SU-DHL-6 (cell line): ENCODE results near the gene CHST15.

Experiments used
- H2AFZ ChIP-seq: fragments of 200-600 bp; sonication (generic); 2 replicates; pipeline ENCODE4 v1.6.1; 2014; ENCODE audit warnings: low read depth, mild to moderate bottlenecking, moderate library complexity, mixed read lengths, antibody characterized with exemption, low read length; ENCODE audit not compliant: severe bottlenecking
- H3F3A ChIP-seq: fragments of 200-600 bp; shearing (Covaris generic); 2 replicates; pipeline ENCODE4 v1.6.0; 2016; ENCODE audit warnings: antibody characterized with exemption, mild to moderate bottlenecking; ENCODE audit not compliant: insufficient read depth
- H3K27ac ChIP-seq: fragments of 200-600 bp; sonication (generic); 2 replicates; pipeline ENCODE4 v1.5.1; 2016; ENCODE audit warnings: low read depth, mild to moderate bottlenecking, low read length, moderate library complexity, mixed read lengths
- H3K27me3 ChIP-seq: fragments of 200-600 bp; sonication (generic), shearing (Covaris generic); 2 replicates; pipeline ENCODE4 v1.6.0; 2014; ENCODE audit warnings: mild to moderate bottlenecking, low read length
- H3K36me3 ChIP-seq: fragments of 200-600 bp; sonication (generic); 2 replicates; pipeline ENCODE4 v1.6.1; 2014; ENCODE audit warnings: mild to moderate bottlenecking, low read length, mixed read lengths
- H3K4me2 ChIP-seq: fragments of 300-600, 200-600 bp; shearing (Covaris generic), sonication (generic); 2 replicates; pipeline ENCODE4 v1.6.0; 2014; ENCODE audit warnings: low read length, low read depth, mild to moderate bottlenecking; ENCODE audit not compliant: poor library complexity, severe bottlenecking
- H3K4me3 ChIP-seq: fragments of 200-600 bp; sonication (generic); 2 replicates; pipeline ENCODE4 v1.5.1; 2014; ENCODE audit warnings: antibody characterized with exemption, low read length, mild to moderate bottlenecking, mixed read lengths; ENCODE audit not compliant: insufficient read depth, poor library complexity, severe bottlenecking
- H3K79me2 ChIP-seq: fragments of 200-600 bp; sonication (generic); 2 replicates; pipeline ENCODE4 v1.6.1; 2014; ENCODE audit warnings: mild to moderate bottlenecking, low read length, moderate library complexity; ENCODE audit not compliant: insufficient read depth
- H3K9ac ChIP-seq: fragments of 200-600 bp; sonication (generic); 2 replicates; pipeline ENCODE4 v1.7.0; 2014; ENCODE audit warnings: mild to moderate bottlenecking, low read length
- H3K9me2 ChIP-seq: fragments of 200-600 bp; sonication (generic); replicated peaks from 2 replicates; pipeline ENCODE4 v1.6.1; 2014; ENCODE audit warnings: low read length; ENCODE audit not compliant: insufficient read depth
- H3K9me3 ChIP-seq: fragments of 200-600 bp; sonication (generic); 2 replicates; pipeline ENCODE4 v1.6.1; 2014; ENCODE audit warnings: low read length, mixed read lengths; ENCODE audit not compliant: insufficient read depth
- H4K20me1 ChIP-seq: fragments of 200-600 bp; sonication (generic); 2 replicates; pipeline ENCODE4 v1.6.1; 2014; ENCODE audit warnings: low read depth, mild to moderate bottlenecking, antibody characterized with exemption, low read length, moderate library complexity, mixed read lengths
- CTCF ChIP-seq: fragments of 200-600 bp; sonication (generic); IDR thresholded peaks from one replicate; pipeline ENCODE4 v1.5.1; 2017; ENCODE audit warnings: antibody characterized with exemption, mild to moderate bottlenecking, low read length, moderate library complexity; ENCODE audit not compliant: insufficient read depth, poor library complexity, severe bottlenecking
- EZH2phosphoT487 ChIP-seq: fragments of 200-600 bp; sonication (generic), shearing (Covaris generic); conservative IDR thresholded peaks from 2 replicates; pipeline ENCODE4 v1.6.1; 2018; ENCODE audit warnings: mild to moderate bottlenecking, antibody characterized with exemption, low read length, moderate library complexity, mixed read lengths

CHST15 gene

GRCh38 chr10:124025660-124026588 is 67.5 kb downstream of the CHST15 start:
- Histone ChIP-seq H3K4me3 (no peak overlapping the region), H4K20me1 (no peaks in the 10 kb centered on the region), H2AFZ (no peak overlapping the region), H3K79me2 (no peaks in the 10 kb centered on the region), H3K9me2 (no peaks in the 10 kb centered on the region), H3K4me2 (no peak overlapping the region), H3F3A (no peaks in the 10 kb centered on the region), H3K27ac (no peak overlapping the region), H3K27me3 (no peaks in the 10 kb centered on the region), H3K9ac (no peak overlapping the region), H3K36me3 (no peaks in the 10 kb centered on the region), H3K9me3 (no peaks in the 10 kb centered on the region)
- peak; percentile 19 for TF ChIP-seq CTCF
- TF ChIP-seq EZH2phosphoT487, result no peak

GRCh38 chr10:124025152-124025551 is 68.2 kb downstream of the CHST15 start:
- Histone ChIP-seq H2AFZ (no peak overlapping the region), H3K79me2 (no peaks in the 10 kb centered on the region)

DNA sequence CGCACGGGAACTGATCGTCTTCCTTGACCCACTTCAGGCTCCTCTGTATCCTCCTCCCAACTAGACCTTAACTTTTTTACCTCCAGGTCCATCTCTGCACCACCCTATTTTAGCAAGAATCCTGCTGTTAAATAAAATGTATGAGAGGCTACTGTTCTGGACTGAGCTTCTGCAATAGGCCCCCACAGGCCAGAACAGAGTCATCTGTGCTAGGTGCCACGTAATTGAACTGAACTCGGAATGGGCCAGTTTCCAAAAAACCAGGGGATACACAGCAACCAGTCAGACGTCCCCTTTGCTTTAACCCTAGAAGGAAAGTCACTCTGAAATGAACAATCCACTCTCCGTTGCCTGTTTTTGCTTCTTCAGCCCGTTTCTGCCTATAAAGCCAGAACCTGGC is 71.3 kb downstream of the CHST15 start:
- H2AFZ ChIP-seq, result no peak overlapping the region
- H3K9me3 ChIP-seq, result no peaks in the 10 kb centered on the region
- H3K36me3 ChIP-seq, result no peaks in the 10 kb centered on the region
- H3K27ac ChIP-seq, result no peak overlapping the region
- H3K4me3 ChIP-seq, result no peak overlapping the region
- no peak for TF ChIP-seq CTCF
- TF ChIP-seq EZH2phosphoT487, result no peak
- H3F3A ChIP-seq, result no peaks in the 10 kb centered on the region
- H3K4me2 ChIP-seq, result no peak overlapping the region
- H3K27me3 ChIP-seq, result no peaks in the 10 kb centered on the region
- H3K9ac ChIP-seq, result no peak overlapping the region
- no peaks in the 10 kb centered on the region for H4K20me1 ChIP-seq
- H3K9me2 ChIP-seq, result no peaks in the 10 kb centered on the region
- no peaks in the 10 kb centered on the region for H3K79me2 ChIP-seq

More at GRCh38 chr10:124025152-124025551, 68.2 kb downstream of the CHST15 start:
- Histone ChIP-seq H3K9me3 (no peaks in the 10 kb centered on the region), H3K4me3 (no peak overlapping the region), H3K9me2 (no peaks in the 10 kb centered on the region), H4K20me1 (no peaks in the 10 kb centered on the region), H3K36me3 (no peaks in the 10 kb centered on the region), H3F3A (no peaks in the 10 kb centered on the region), H3K27me3 (no peaks in the 10 kb centered on the region), H3K27ac (no peak overlapping the region), H3K4me2 (no peak overlapping the region), H3K9ac (no peak overlapping the region)
- TF ChIP-seq CTCF, result no peak
- no peak for TF ChIP-seq EZH2phosphoT487
